HG03460 (cell line): ENCODE measurements around the gene TMEM30A.

Experiments
- ATAC-seq: cut with Tn5 transposase; IDR thresholded peaks from one replicate; pipeline ENCODE4 v1.9.1; 2021; ENCODE audit not compliant: unreplicated experiment

The TMEM30A gene

DNA sequence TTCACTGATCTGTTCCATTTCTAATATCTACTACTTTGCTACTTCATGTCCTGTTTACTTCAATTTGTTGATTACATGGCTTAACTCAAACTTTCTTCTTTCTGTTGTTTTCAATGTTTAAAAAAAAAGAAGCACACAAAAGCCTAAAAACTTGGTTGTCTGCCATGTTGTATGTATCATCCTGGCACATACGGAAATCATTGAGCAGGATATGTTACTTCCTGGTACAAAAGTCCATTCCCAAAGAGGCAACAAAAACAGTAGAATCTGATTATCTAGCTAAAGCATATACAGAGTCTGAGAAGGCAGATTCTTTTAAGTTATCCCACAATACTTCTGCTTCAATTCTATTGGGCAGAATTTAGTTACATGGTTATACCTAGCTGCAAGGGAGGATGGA lies 64.2 kb downstream of the TMEM30A start:
- no peak for ATAC-seq

GRCh38 chr6:75219263-75219662 lies 65.3 kb downstream of the TMEM30A start:
- no peak for ATAC-seq

DNA sequence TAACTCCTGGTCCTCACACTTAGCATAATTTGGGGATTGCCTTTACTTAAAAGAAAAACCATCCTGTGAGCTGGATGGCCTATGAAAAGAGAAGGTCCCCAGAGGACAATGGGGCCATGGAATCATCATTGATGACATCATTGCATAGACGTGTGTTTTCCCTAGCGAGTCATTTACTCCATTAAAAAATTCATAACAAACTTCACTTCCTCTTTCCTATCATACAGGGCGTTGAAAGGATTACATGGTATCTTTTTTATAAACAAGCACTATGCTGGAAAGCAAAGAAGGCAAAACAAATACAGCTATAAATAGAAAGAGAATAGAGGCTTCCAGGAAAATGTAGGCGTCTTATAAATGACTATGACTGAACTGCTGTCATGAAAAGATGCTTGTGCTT lies 67.4 kb downstream of the TMEM30A start:
- ATAC-seq, result no peak

- no peak for ATAC-seq
Measured at GRCh38 chr6:75215291-75215690, 69.3 kb downstream of the TMEM30A start.

- no peak for ATAC-seq
Measured at GRCh38 chr6:75213732-75214131, 70.9 kb downstream of the TMEM30A start.

- no peak for ATAC-seq
Measured at GRCh38 chr6:75213112-75213511, 71.5 kb downstream of the TMEM30A start.

DNA sequence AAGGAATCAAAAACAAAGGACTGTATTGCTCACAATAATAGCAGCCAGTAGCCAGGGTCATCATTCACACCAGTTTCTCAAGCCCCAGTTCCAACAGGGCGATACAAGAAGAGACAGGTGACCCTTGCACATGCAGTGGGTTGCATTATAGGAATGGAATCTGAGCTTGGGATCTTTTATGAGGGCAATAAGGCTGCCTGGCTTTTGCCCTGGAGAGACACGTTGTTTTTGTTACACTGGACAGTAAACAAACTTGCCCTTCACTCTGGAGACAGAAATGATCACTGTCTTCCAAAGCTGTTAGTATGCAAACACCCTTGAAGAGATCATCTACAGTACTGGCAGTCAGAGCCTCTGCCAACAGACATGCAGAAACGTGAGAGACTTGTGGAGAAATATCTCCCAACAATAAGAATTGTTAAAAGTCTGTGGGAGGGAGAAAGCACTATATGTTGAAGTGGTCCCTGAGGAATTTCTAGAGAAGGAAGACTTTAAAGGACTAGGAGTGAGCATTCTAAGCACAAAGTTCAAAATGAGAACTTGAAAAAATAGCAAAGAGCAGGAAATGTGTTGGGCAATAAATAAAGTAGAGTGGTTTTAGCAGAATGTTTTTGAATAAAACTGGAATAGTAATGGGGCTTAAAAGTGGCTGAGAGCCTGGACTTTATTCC lies 72.5 kb downstream of the TMEM30A start:
- no peak for ATAC-seq

- no peak for ATAC-seq
Measured at GRCh38 chr6:75210885-75211739, 73.5 kb downstream of the TMEM30A start.

DNA sequence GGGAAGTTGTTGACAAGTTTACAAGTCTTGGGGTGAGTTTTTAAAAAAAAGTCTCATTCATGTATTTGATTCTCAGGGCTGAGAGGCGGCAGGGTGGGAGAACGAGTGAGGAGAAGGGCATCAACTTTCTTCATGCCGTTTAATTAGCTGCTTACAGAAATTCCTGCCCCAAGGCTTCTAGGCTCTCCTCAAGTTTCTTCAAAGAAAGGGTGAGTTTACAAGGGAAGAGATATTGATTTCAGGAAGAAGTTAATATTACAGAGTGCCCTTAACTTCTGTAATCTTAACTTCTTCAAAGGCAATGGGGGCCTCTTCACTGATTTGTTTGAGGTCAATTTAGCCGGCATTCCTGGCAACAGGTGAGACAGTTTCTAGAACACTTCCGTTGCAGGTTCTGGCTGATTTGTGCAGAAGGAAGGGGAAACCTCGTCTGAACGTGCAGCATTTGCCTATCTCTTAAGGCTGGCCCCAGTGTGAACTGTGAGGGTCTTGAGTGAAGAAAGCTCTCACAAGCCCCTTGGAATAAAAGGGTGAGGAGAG lies 75.3 kb downstream of the TMEM30A start:
- ATAC-seq, result no peak

GRCh38 chr6:75208298-75209183 lies 76.1 kb downstream of the TMEM30A start:
- peak; percentile 72 for ATAC-seq

GRCh38 chr6:75206576-75207342 lies 77.8 kb downstream of the TMEM30A start:
- no peak for ATAC-seq

- ATAC-seq, result no peak
Measured at GRCh38 chr6:75205776-75206575, 78.6 kb downstream of the TMEM30A start, which contains the start of gene COL12A1. Gene COL12A1, minus strand, starts transcription at chr6:75206053. Its CDS starts 3,261 bp downstream, at chr6:75202792.

GRCh38 chr6:75204959-75205775 lies 79.4 kb downstream of the TMEM30A start:
- ATAC-seq, result no peak

GRCh38 chr6:75204217-75204958 lies 80.2 kb downstream of the TMEM30A start:
- no peak for ATAC-seq

GRCh38 chr6:75203721-75204120 lies 80.9 kb downstream of the TMEM30A start:
- ATAC-seq, result no peak
